ENCODE measurements around the gene SMG6.

- TF ChIP-seq CTCF (IDR thresholded peaks at IDR 0.05) (no peak), POLR2A (IDR thresholded peaks at IDR 0.05) (no peak)
These were observed 175.6 kb downstream of the SMG6 start for GRCh38 chr17:2128011-2128410.

Data from esophagus squamous epithelium (tissue), 4 donors.